DND-41 (cell line): ENCODE results near the gene GPD1L.

Experiments used
- CTCF ChIP-seq: IDR thresholded peaks from 2 replicates; pipeline ENCODE4 v1.5.1; 2012; ENCODE audit warnings: borderline replicate concordance, low read length, moderate library complexity, mild to moderate bottlenecking; ENCODE audit not compliant: poor library complexity, severe bottlenecking; ENCODE audit errors: extremely low read depth
- EZH2 ChIP-seq: IDR thresholded peaks from 3 replicates; pipeline ENCODE4 v1.6.1; 2012; ENCODE audit warnings: borderline replicate concordance, low read depth, mild to moderate bottlenecking, moderate library complexity, low read length, inconsistent platforms; ENCODE audit not compliant: severe bottlenecking

GRCh38 chr3:32098528-32098927 lies 7.9 kb upstream of the GPD1L start:
- TF ChIP-seq CTCF (no peak), EZH2 (no peak)
